Measurements from ENCODE around the gene ORMDL2. TPM values are rescaled to one million over a fixed set of nuclear protein-coding genes. Genes with fewer than 3 reads are reported as not detected.

ORMDL2 gene
- total RNA-seq, 1 experiment from 2014 or later: 22.5 TPM

DNA sequence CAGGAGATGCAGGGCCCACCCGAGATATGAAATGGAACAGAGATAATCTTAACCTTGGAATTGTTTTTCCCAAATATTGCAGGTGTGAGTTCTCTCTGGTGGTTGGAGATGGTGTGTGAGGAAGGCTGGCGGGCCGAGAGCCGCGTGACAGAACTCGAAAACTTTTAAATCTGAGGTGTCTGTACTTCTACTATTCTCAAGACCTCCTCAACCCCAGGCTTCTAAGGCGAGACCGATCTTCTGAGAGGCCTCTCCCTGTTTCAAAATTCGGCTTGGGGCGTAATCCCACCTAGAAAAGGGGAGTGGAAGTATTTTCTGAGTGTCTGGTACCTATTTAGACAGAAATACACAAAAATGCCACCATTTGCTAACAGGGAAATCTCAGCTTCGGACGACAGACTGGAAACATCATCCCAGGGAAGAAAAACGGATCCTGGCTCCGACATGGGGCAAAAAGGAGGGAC is 928 bp upstream of the ORMDL2 start:
- Histone ChIP-seq H3K4me3 (peak overlapping the region; percentile 72), H3K27me3 (ENCODE audit: insufficient read depth, low read depth) (no peaks in the 10 kb centered on the region), H2AFZ (peak overlapping the region; percentile 94), H3K27ac (peak overlapping the region; percentile 51), H3K4me1 (replicated peaks; ENCODE audit: insufficient read depth) (peaks cover 18% of the 10 kb centered on the region), H4K20me1 (ENCODE audit: insufficient read depth) (peaks cover 32% of the 10 kb centered on the region), H3K9me3 (ENCODE audit: insufficient read depth, low read depth) (no peaks in the 10 kb centered on the region), H3K79me2 (ENCODE audit: low read depth) (peaks cover 79% of the 10 kb centered on the region), H3K36me3 (ENCODE audit: low read depth) (peaks cover 14% of the 10 kb centered on the region), H3F3A (ENCODE audit: insufficient read depth, low read depth) (peaks cover 8% of the 10 kb centered on the region), H3K9me2 (ENCODE audit: insufficient read depth) (no peaks in the 10 kb centered on the region), H3K4me2 (peak overlapping the region; percentile 94)
- BruUV-seq (replicated peaks): TSS peak; percentile 70
- DNase-seq: no peak
- CTCF ChIA-PET: interaction anchor here (0.6 to 1.4 kb wide), 4 partner anchors 12 to 416 kb away, joined by 3 to 7 read pairs (median 4); partner anchors contain the start of genes PYM1 and RAB5B
- no peak for TF ChIP-seq EZH2 (IDR thresholded peaks at IDR 0.05; ENCODE audit: low read depth)
- TF ChIP-seq, protein P1, sequence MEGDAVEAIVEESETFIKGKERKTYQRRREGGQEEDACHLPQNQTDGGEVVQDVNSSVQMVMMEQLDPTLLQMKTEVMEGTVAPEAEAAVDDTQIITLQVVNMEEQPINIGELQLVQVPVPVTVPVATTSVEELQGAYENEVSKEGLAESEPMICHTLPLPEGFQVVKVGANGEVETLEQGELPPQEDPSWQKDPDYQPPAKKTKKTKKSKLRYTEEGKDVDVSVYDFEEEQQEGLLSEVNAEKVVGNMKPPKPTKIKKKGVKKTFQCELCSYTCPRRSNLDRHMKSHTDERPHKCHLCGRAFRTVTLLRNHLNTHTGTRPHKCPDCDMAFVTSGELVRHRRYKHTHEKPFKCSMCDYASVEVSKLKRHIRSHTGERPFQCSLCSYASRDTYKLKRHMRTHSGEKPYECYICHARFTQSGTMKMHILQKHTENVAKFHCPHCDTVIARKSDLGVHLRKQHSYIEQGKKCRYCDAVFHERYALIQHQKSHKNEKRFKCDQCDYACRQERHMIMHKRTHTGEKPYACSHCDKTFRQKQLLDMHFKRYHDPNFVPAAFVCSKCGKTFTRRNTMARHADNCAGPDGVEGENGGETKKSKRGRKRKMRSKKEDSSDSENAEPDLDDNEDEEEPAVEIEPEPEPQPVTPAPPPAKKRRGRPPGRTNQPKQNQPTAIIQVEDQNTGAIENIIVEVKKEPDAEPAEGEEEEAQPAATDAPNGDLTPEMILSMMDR (conservative IDR thresholded peaks at IDR 0.05): no peak
- POLR2A ChIA-PET (ENCODE audit: unreplicated experiment): interaction anchor here (0.5 to 1.7 kb wide), 6 partner anchors 12 to 813 kb away, joined by 3 to 59 read pairs (median 8); partner anchors contain the start of genes BAZ2A and DNAJC14
- intact Hi-C loops (cut with micrococcal nuclease; ENCODE audit: unreplicated experiment): loop anchor here (1.0 to 5.0 kb wide), 5 partner anchors 12 to 225 kb away; partner anchors contain the start of genes DNAJC14, GDF11, PYM1 and RPS26

DNA sequence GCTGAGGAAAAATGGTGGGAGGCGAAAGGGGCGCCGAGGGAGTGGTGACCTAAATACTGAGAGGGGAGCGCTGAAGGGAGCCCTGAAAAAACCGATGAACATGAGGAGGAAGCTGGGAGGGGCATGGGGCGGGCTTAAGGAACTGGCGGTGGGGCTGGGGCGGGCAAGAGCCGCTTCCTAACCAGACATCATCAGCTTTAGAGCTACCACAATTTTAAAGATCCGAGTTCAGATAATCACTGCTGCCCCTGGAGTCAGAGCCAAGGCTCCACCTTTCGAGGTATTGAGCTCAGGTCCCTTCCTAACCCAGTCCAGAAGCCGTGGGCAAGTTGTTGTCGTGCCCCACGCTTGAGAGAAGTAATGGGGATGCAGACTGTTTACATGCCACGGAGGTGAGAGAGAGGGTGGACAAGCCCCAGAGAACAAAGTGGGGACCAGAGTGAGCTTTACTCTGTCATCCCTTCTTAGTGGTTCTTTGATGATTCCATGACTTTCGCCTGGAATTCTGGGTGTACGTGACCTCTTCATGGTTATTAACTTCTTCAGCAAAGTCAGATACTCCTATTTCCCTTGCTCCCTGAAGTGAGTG is 393 bp downstream of the ORMDL2 start:
- intact Hi-C loops (cut with micrococcal nuclease; ENCODE audit: unreplicated experiment): loop anchor here (5.0 kb wide), 3 partner anchors 76 to 224 kb away; partner anchors contain the start of genes GDF11, PYM1 and RPS26
- H3K79me2 ChIP-seq (ENCODE audit: low read depth): peaks cover 66% of the 10 kb centered on the region
- peaks cover 24% of the 10 kb centered on the region for H3K36me3 ChIP-seq (ENCODE audit: low read depth)
- peaks cover 20% of the 10 kb centered on the region for H3F3A ChIP-seq (ENCODE audit: insufficient read depth, low read depth)
- H3K4me3 ChIP-seq: peak overlapping the region; percentile 72
- H3K9me3 ChIP-seq (ENCODE audit: insufficient read depth, low read depth): no peaks in the 10 kb centered on the region
- H4K20me1 ChIP-seq (ENCODE audit: insufficient read depth): peaks cover 19% of the 10 kb centered on the region
- peak overlapping the region; percentile 87 for H2AFZ ChIP-seq
- ChIA-PET CTCF (interaction anchor here (0.6 to 1.4 kb wide), 11 partner anchors 8 to 222 kb away, joined by 3 to 10 read pairs (median 4); partner anchors contain the start of genes DNAJC14, PYM1 and RAB5B), POLR2A (ENCODE audit: unreplicated experiment) (interaction anchor here (0.6 to 1.7 kb wide), 13 partner anchors 11 to 403 kb away, joined by 3 to 59 read pairs (median 8); partner anchors contain the start of genes DNAJC14, MMP19, PYM1 and RAB5B)
- no peaks in the 10 kb centered on the region for H3K27me3 ChIP-seq (ENCODE audit: insufficient read depth, low read depth)
- H3K27ac ChIP-seq: peak overlapping the region; percentile 37; the same call in 1 of the 2 replicates
- TF ChIP-seq, protein P1 (conservative IDR thresholded peaks at IDR 0.05): no peak
- no peak for TF ChIP-seq EZH2 (IDR thresholded peaks at IDR 0.05; ENCODE audit: low read depth)
- no peaks in the 10 kb centered on the region for H3K9me2 ChIP-seq (ENCODE audit: insufficient read depth)
- peaks cover 18% of the 10 kb centered on the region for H3K4me1 ChIP-seq (replicated peaks; ENCODE audit: insufficient read depth)
- TSS peak; percentile 66 for BruUV-seq (replicated peaks)
- peak in 1 of 2 experiments; percentile 39 for DNase-seq
- H3K4me2 ChIP-seq: peak overlapping the region; percentile 87

DNA sequence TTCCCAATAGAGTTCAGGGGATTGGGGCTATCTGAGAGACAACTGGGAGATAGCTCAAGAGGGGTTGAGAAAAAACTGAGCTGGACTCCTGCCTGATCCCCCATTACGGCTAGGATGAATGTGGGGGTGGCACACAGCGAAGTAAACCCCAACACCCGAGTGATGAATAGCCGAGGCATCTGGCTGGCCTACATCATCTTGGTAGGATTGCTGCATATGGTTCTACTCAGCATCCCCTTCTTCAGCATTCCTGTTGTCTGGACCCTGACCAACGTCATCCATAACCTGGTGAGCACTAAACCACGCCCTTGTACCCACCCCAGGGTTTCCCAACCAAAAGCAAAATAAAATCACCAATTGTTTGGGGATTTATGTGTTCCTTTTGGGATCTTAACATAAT is 1.0 kb downstream of the ORMDL2 start:
- Histone ChIP-seq H2AFZ (no peak overlapping the region; the same call in 1 of the 2 replicates), H3K9me2 (ENCODE audit: insufficient read depth) (no peaks in the 10 kb centered on the region), H3F3A (ENCODE audit: insufficient read depth, low read depth) (peaks cover 22% of the 10 kb centered on the region), H4K20me1 (ENCODE audit: insufficient read depth) (peaks cover 18% of the 10 kb centered on the region), H3K36me3 (ENCODE audit: low read depth) (peaks cover 25% of the 10 kb centered on the region), H3K27ac (0 out of 2 replicates have a peak overlapping the region, but pooled peaks have one; percentile 37), H3K27me3 (ENCODE audit: insufficient read depth, low read depth) (no peaks in the 10 kb centered on the region), H3K4me1 (replicated peaks; ENCODE audit: insufficient read depth) (peaks cover 18% of the 10 kb centered on the region), H3K9me3 (ENCODE audit: insufficient read depth, low read depth) (no peaks in the 10 kb centered on the region), H3K79me2 (ENCODE audit: low read depth) (peaks cover 59% of the 10 kb centered on the region), H3K4me3 (peak overlapping the region; percentile 72), H3K4me2 (peak overlapping the region; percentile 87)
- BruUV-seq (replicated peaks): no TSS peak
- ChIA-PET CTCF (interaction anchor here (0.7 kb wide), 1 partner anchor 122 kb away, joined by 3 read pairs; no protein-coding TSS in a partner anchor), POLR2A (ENCODE audit: unreplicated experiment) (no interaction called here)
- TF ChIP-seq, protein P1 (conservative IDR thresholded peaks at IDR 0.05): no peak
- TF ChIP-seq EZH2 (IDR thresholded peaks at IDR 0.05; ENCODE audit: low read depth): no peak
- intact Hi-C loops (cut with micrococcal nuclease; ENCODE audit: unreplicated experiment): loop anchor here (5.0 kb wide), 3 partner anchors 77 to 223 kb away; partner anchors contain the start of genes GDF11, PYM1 and RPS26
- no peak for DNase-seq

Data from PC-9 (cell line).